HuH-7 (cell line): Measurements from ENCODE around the gene TANC1.

Source experiments
- DNase-seq: peaks from one replicate; pipeline ENCODE4 v3.0.0; 2011; ENCODE audit warnings: low spot score

TANC1 gene

DNA sequence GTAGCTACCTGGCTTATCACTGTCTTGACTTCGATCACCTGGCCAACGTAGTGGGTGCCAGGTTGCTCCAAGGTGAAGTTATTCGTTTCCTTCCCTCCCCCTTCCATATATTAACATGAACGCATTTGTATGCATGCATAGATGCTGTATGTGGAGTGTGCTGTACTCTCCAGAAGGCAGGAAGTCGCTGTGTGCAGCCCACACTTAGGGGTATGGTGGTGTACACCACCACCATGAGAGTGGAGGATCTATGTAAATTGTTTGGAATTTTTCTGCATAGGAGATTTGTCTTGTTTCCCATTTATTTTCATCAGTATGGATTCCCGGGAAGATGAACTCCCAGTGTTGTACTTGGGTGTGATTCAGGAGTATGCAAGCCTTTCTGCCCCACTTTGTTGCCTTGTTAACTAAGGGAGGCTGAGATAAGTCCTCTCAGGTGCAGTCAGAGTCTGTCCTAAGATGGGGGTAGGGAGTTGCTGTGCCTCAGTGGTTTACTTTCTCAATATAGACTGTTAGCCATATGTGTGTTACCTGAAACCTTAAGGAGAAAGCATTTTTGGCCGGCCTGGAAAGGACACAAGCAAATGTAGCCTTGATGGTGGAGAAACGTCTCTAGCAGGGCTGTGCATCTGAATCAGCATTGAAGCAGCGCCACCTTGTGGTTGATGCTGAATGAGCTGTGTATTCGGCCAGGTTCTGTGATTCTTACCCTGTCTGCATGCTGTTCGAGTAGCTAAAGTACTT lies 149.8 kb downstream of the TANC1 start:
- DNase-seq, result peak; percentile 69

GRCh38 chr2:159118859-159119500 lies 150.5 kb downstream of the TANC1 start:
- DNase-seq, result no peak

- DNase-seq, result no peak
These were observed 151.3 kb downstream of the TANC1 start for GRCh38 chr2:159119652-159120257.

DNA sequence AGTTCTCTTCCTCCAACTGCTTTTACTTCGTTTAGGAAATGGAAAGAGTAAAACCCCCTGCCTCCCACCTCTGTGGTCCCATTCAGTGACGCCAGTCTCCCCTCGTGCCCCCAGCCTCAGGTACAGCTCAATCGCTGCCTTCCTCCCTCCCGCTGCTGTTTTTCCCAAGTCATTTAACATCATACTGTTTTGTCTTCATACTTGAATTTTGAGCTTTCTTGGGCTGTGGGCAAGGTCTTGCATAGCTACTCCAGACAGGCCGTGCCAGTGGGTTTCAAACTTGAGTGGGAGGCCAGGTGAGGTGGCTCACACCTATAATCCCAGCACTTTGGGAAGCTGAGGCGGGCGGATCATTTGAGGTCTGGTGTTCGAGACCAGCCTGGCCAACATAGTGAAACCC lies 155.3 kb downstream of the TANC1 start:
- no peak for DNase-seq

GRCh38 chr2:159124441-159124911 lies 156.0 kb downstream of the TANC1 start:
- DNase-seq, result peak; percentile 32

- DNase-seq, result no peak
These were observed 156.6 kb downstream of the TANC1 start for GRCh38 chr2:159124931-159125467.

DNA sequence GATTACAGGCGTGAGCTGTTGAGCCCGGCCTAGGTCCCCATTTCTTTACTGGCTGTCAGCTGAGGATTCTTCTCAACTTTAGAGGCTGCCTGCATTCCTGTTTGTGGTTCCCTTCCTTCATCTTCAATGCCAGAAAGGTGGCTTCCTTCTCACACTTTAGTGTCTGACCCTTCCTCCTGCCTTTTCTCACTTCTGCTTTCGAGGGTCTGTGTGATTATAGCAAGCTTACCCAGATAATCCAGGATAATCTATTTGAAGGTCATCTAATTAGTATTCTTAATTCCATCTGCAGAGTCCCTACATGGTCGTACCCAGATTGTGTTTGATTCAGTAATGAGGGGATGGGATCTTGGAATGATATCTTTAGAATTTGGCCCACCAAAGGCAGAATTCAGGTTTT lies 157.4 kb downstream of the TANC1 start:
- DNase-seq, result no peak

DNA sequence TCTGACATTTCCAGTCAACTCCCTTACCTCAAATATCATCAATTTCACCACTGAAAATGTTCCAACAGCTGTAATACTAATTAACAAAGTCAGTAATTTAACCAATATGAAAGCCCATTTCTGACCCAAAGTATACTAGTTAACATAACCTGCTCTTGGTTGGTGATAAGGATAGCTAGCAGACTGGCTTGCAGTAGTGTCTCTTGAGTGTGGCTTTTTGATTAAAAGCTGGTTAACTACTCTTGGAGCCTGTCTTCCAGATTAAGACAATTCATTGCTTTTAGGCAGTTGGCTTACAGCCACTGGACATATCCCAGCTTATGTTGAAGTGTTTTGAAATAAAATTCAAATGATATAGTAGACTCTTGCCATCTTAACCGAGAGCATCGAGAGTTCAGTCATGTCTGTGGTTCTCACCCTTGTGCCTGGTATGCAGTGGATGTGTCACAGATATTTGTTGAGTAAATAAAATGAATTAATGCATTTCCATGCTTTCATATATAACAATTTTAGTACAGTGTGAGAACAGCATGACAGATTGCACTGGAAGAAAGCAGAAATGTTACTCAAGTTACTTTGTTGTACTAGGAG lies 158.1 kb downstream of the TANC1 start:
- no peak for DNase-seq

DNA sequence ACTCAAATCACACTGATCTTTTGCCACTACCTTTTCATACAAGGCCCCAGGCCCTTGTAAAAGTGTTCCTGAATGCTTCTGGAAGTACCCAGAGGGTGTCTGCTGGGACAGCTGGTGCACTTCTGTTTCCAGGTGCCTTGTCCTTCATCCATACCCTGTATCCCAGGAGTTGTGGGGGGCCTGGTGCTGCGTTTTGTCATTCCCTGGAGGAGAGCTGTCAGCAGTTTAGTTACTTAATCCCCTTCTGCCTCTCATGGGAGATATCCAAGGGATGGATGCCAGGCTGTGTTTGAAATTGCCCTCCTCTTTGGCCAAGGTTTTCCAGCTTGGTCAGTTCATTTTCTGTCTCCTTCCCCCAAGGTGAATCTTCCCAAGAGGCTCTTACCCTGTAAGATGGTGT lies 159.8 kb downstream of the TANC1 start:
- no peak for DNase-seq

GRCh38 chr2:159129269-159129668 lies 160.8 kb downstream of the TANC1 start:
- DNase-seq, result no peak

DNA sequence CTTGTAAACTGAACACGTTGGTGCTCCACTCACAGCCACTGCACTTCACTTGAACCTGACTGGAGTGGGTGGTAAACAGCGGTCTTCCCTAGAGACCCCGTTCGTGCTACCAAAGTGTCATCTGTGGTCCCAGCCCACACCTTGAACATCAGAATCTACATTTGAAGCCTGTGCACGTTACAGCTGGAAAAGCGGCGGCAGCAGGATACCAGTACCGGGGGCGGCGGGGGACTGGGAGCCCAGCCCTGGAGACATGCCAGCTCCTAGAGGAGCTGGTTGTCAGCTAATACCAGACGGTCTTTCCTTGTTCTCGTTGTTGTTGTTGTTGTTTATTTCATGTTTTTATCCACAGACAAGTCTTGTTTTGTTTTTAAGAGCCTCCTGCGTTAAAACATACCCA lies 161.4 kb downstream of the TANC1 start:
- no peak for DNase-seq

DNA sequence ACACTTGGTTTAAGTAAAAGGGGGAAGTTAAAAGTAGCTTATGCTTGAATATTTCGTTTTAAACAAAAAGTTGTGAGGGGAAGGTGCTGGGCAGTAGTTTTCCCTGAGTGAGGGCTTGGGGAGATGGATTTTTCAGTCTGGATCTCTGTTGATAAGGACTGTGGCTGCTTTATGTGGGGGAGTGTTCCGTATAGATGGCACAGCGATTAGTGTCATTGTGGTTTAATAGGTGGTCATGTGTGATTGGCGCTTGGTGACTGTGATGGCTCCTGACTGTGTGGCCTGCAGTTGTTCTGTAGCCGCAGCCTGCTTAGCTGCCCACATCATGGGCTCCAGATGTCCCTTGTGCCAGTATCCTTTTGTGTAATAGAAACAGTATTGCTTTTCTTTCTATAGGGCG lies 161.9 kb downstream of the TANC1 start:
- no peak for DNase-seq

- no peak for DNase-seq
These were observed 162.9 kb downstream of the TANC1 start for GRCh38 chr2:159131267-159131913.

GRCh38 chr2:159131914-159132281 lies 163.5 kb downstream of the TANC1 start:
- DNase-seq, result no peak

GRCh38 chr2:159133797-159134196 lies 165.4 kb downstream of the TANC1 start:
- no peak for DNase-seq

DNA sequence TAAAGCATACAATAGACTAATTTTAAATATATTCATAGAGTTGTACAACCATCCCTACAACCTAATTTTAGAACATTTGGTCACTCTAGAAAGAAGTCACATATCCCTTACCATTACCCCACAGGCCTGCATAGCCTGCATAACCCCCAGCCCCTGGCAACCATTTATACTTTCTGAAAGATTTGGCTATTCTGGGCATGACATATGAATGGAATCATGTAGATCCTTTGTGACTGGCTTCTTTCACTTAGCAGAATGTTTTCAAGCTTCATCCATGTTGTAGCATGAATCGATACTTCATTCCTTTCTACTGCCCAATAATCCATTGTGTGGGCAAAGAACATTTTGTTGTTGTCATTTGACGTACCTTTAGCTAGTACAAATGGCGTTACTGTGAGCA lies 166.5 kb downstream of the TANC1 start:
- no peak for DNase-seq

DNA sequence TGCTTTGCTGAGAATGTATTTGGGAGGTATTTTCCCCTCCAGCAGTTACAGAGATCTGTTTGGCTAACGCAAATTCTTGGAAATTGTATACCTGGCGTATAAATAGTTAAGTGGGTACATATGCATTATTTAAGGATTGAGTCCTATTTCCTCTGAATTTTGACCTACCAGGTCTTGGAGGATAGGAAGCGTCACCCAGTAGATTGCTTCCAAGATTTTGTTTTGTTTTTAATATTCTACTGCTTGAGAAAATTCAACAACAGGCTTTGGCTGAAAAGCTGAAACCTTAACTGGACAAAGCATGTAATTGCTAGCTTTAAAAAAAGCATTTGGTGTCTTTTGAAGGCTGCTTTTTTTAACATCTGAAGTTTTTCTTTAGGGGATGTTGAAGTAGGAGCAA lies 168.0 kb downstream of the TANC1 start:
- no peak for DNase-seq

GRCh38 chr2:159137511-159138241 lies 169.2 kb downstream of the TANC1 start:
- no peak for DNase-seq

GRCh38 chr2:159138642-159139182 lies 170.3 kb downstream of the TANC1 start:
- DNase-seq, result no peak

- no peak for DNase-seq
These were observed 170.9 kb downstream of the TANC1 start for GRCh38 chr2:159139216-159139933.
